ENCODE measurements around the gene GPRC5C.
A peak's percentile ranks its signal among the peaks of the same experiment; 100 is the strongest.

GPRC5C gene

GRCh38 chr17:74407384-74407783 lies 24.5 kb upstream of the GPRC5C start:
- peak; percentile 40 for DNase-seq

DNA sequence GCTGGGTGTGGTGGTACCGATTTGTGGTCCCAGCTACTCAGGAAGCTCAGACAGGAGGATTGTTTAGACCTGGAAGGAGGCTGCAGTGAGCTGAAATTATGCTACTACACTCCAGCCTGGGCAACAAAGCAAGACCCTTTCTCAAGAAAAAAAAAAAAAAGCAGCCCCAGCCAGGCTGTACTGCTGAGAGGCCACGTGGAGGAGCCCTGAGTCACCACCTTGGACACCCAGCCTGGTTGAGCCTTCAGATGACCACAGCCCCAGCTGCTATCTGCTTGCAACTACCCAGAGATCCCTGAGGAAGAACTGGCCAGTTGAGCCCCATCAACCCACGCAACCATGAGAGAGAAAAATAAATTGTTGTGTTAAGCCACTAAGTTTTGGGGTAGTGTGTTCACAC lies 23.6 kb upstream of the GPRC5C start:
- DNase-seq = no peak

GRCh38 chr17:74408815-74409214 lies 23.1 kb upstream of the GPRC5C start:
- DNase-seq = no peak

DNA sequence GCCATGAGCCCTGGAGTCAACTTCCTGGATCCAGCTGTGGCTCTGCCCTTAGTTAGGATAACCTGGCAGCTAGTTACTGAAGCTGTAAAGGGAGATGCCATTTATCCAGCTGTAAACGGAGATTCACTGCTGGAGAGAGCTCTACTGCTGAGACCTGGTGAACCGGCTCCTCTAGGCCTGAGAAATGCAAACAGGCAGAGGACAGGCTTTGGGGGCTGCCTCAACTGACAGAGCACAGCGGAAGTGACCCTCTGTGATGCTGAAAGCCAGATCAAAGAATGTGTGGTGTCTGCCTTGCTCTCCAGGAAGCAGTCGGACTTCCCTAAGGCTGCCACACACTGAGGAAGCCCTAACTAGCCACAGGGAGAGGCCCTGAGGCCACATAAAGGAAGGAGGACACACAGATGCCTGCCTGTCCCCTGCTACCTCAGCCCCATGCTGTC lies 21.9 kb upstream of the GPRC5C start:
- DNase-seq = no peak

DNA sequence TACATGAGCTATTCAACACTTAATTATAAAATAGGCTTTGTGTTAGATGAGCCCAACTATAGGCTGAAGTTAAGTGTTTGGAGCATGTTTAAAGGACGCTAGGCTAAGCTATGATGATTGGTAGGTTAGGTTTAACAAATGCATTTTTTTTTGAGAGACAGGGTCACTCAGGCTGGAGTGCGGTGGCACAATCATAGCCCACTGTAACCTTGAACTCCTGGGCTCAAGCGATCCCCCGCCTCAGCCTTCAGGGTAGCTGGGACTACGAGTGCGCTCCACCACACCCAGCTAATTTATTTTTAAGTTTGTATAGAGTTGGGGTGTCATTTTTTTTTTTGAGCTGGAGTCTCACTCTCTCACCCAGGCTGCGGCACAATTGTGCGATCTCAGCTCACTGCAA lies 19.3 kb upstream of the GPRC5C start:
- DNase-seq = no peak

- no peak for DNase-seq
These were observed 18.4 kb upstream of the GPRC5C start for GRCh38 chr17:74413491-74413890.

DNA sequence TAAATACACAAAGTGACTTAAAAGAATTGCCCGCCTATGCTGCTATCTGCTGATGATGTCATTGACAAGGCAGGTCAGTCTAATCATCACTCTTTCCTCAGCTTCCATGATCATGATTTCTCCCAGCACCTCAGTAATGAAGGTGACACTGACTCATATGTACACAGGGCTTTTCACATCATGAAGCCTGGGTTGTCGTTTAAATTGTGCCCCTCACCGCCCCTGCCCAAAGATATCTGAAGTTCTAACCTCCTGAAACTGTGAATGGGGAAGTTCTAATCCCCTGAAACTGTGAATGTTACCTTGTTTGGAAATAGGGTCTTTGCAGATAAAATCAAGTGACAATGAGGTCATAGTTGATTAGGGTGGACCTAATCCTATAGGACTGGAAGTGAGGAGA lies 17.4 kb upstream of the GPRC5C start:
- DNase-seq = no peak

GRCh38 chr17:74415608-74416396 lies 16.1 kb upstream of the GPRC5C start:
- no peak for DNase-seq

DNA sequence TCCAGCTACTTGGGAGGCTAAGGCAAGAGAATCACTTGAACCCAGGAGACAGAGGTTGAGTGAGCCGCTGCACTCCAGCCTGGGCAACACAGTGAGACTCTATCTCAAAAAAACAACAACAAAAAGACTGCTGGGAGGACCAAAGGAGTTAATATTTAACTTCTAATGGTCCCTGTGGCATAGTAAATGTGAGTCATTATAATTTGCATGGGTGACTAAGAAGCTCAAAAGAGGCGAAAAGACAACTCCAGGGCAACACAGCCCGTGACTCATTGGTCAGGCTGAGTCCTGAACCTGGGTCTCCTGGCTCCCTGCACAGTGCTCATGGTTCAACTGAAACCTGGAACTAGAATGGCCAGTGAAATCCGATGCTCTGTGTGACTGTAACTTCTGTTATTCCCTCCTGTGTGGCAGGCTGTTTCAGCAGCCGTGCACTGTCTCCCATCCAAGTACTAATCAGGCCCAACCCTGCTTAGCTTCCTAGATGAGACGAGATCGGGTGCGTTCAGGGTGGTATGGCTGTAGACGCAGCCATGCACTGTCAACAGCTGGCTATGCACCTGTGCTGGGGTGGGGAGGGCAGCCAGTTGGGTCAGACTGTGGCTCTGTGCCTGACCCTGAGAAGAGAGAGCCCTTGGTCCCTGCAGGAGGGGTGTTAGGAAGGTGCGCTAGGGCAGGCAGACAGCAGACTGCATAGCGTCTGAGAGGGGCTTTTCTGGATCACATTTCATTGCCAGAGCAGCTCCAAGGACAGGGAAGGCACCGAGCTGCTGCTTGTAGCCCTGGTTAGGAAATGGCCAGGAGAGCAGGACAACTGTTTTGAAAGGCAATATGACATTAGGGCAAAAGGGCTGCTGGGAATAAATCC lies 14.5 kb upstream of the GPRC5C start:
- DNase-seq = no peak

- no peak for DNase-seq
These were observed 11.9 kb upstream of the GPRC5C start for GRCh38 chr17:74419928-74420411.

GRCh38 chr17:74424117-74424516 lies 7.8 kb upstream of the GPRC5C start:
- DNase-seq = no peak

- DNase-seq = peak; percentile 80
These were observed 7.2 kb upstream of the GPRC5C start for GRCh38 chr17:74424657-74425056.

DNA sequence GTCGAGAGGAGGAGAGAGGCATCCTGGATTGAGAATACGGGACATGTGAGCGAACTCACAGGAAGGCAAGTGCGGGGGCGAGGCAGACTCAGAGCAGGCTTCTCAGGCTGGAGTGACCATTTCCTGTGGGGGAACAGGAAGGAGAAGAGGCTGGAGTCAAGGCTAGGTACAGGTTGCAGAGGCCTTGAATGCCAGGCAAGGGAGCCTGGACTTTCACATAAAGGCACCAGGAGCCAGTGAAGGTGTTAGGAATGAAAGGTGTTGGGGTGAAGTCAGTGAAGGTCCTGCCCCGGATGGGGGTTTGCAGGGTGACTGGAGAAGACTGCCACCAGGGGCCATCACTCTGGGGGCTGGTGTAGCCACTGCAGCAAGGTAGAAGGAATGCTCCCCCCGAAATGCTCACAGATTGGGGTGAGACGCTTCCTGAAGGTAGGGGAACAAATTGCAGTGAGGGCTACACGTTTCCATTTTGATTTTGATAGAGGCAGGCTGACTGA lies 5.3 kb upstream of the GPRC5C start:
- DNase-seq = no peak

DNA sequence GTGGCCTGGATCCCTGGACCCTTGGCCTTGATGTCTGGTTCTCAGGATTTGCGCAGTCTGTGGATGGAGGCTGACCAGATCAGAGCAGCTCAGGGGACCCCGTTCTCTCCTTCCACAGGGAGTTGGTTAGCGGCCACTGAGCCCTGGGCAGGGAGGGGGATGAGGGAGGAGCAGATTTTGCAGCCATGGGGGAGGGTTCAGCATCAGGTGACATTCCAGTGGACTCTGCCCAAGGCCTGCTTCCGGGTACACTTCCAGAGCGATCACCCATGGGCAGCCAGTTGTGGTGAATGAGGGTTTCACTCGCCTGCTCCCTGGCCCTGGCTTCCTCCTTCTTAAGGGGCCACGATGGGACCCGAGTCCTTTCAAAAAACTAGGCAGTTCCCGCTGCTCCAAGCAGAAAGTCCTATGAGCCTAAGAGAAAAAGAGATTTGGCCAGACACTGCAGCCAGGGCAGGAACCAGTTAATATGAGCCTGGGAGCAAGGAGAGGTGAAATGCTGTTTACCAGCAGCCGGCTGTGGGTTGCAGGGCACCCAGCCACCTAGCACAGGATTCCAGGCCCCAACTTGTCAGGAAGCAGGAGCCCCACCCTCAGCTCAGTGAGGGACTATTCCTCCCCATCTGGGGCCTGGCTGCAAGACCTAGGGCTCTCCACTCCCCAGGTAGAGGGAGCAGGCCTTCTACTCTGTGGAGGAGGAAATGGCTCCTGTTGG lies 4.7 kb upstream of the GPRC5C start:
- DNase-seq = no peak

- no peak for DNase-seq
These were observed 4.1 kb upstream of the GPRC5C start for GRCh38 chr17:74427763-74428153.

DNA sequence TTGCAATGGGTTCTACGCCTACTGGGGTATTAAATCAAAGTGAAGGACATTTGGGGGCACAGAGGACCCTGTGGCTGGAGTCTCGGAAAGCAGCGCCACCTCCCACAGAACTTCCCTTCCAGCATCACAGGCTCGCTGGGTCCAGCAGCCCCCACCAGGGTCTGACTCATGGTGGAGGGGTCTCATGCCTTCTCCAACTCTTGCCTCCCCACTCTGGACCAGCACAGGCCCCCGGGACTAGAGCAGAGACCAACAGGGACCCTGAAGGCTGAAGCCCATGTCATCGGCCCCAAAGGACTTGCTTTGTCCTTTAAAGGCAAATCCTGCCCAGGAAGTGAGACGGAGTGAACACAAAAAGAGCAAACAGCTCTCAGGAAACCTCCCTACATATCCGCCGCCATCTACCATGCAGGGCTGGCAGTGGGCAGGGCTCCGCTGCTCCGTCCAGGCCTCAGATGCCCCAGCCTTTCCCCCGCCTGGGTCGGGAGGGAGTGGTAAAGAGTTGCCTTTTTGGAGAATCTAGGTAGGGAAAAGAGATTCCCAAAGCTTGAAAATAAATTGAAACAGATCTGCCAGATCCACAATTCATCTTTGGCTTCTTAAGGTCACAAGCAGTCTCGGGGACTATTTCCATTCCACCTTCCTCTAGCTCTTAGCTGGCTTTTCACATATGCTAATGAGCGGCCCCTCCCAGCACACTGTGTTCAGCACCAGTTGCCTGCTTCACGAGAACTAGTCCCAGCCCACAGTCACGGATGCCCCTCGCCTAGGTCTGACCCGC lies 2.1 kb upstream of the GPRC5C start:
- DNase-seq = no peak

- no peak for DNase-seq
These were observed 1.5 kb upstream of the GPRC5C start for GRCh38 chr17:74430385-74430705.

GRCh38 chr17:74430706-74431567 lies 951 bp upstream of the GPRC5C start:
- DNase-seq = peak; percentile 77

- DNase-seq = no peak
These were observed 469 bp downstream of the GPRC5C start for GRCh38 chr17:74432424-74432690.

- DNase-seq = no peak
These were observed 991 bp downstream of the GPRC5C start for GRCh38 chr17:74432766-74433391.

GRCh38 chr17:74433421-74434121 lies 1.7 kb downstream of the GPRC5C start:
- no peak for DNase-seq
